ENCODE measurements around the gene ZNF331. TPM values are rescaled to one million over a fixed set of nuclear protein-coding genes. Genes with fewer than 3 reads are reported as not detected.

ZNF331 gene
- total RNA-seq, 2 experiments from 2014 or later: 34.8 to 36.4 TPM

DNA sequence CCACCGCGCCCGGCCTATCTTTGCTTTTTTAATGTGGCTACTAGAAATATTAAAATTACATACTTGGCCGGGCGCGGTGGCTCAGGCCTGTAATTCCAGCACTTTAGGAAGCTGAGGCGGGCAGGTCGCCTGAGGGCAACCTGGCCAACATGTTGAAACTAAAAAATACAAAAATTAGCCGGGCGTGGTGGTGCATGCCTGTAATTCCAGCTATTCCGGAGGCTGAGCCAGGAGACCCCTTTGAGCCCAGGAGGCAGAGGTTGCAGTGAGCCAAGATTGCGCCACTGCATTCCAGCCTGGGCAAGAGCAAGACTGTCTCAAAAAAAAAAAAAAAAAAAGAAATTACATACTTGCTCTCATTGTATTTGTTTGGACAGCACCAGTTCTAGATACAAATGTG, 59.1 kb downstream of the ZNF331 start:
- Mint-ChIP-seq H3K27me3 (no peaks in the 10 kb centered on the region), H3K36me3 (ENCODE audit: low read depth) (no peaks in the 10 kb centered on the region), H3K9me3 (no peaks in the 10 kb centered on the region), H3K4me1 (ENCODE audit: low read depth) (no peaks in the 10 kb centered on the region), H3K4me3 (no peak overlapping the region), H3K27ac (no peak overlapping the region)
- DNase-seq (no peak), ATAC-seq (no peak)
- ChIA-PET POLR2A (no interaction called here), CTCF (no interaction called here)
- no peak for TF ChIP-seq CTCF (IDR thresholded peaks at IDR 0.05)
- intact Hi-C loops (cut with micrococcal nuclease): no loop called here

GRCh38 chr19:53598361-53598760, 60.4 kb downstream of the ZNF331 start:
- intact Hi-C loops (cut with micrococcal nuclease): no loop called here
- H3K9me3 Mint-ChIP-seq: no peaks in the 10 kb centered on the region
- H3K27ac Mint-ChIP-seq: no peak overlapping the region
- H3K4me3 Mint-ChIP-seq: no peak overlapping the region
- POLR2A ChIA-PET: no interaction called here
- ATAC-seq (no peak), DNase-seq (no peak)
- H3K27me3 Mint-ChIP-seq: no peaks in the 10 kb centered on the region
- H3K4me1 Mint-ChIP-seq (ENCODE audit: low read depth): no peaks in the 10 kb centered on the region
- TF ChIP-seq CTCF (IDR thresholded peaks at IDR 0.05): no peak
- no peaks in the 10 kb centered on the region for H3K36me3 Mint-ChIP-seq (ENCODE audit: low read depth)
- CTCF ChIA-PET: no interaction called here

- intact Hi-C loops (cut with micrococcal nuclease): no loop called here
- ChIA-PET CTCF (no interaction called here), POLR2A (no interaction called here)
- Mint-ChIP-seq H3K36me3 (ENCODE audit: low read depth) (no peaks in the 10 kb centered on the region), H3K4me3 (no peak overlapping the region), H3K27me3 (no peaks in the 10 kb centered on the region), H3K4me1 (ENCODE audit: low read depth) (no peaks in the 10 kb centered on the region), H3K27ac (no peak overlapping the region), H3K9me3 (peaks cover 1% of the 10 kb centered on the region)
- no peak for DNase-seq
- no peak for TF ChIP-seq CTCF (IDR thresholded peaks at IDR 0.05)
- ATAC-seq: no peak
These were observed 62.3 kb downstream of the ZNF331 start for GRCh38 chr19:53600217-53600616.

GRCh38 chr19:53606031-53606430, 68.1 kb downstream of the ZNF331 start:
- Mint-ChIP-seq H3K27ac (no peak overlapping the region), H3K4me3 (no peak overlapping the region), H3K4me1 (ENCODE audit: low read depth) (no peaks in the 10 kb centered on the region), H3K9me3 (peaks cover 1% of the 10 kb centered on the region), H3K36me3 (ENCODE audit: low read depth) (no peaks in the 10 kb centered on the region), H3K27me3 (no peaks in the 10 kb centered on the region)
- no peak for ATAC-seq
- intact Hi-C loops (cut with micrococcal nuclease): no loop called here
- no peak for TF ChIP-seq CTCF (IDR thresholded peaks at IDR 0.05)
- POLR2A ChIA-PET: no interaction called here
- DNase-seq: no peak
- CTCF ChIA-PET: no interaction called here

DNA sequence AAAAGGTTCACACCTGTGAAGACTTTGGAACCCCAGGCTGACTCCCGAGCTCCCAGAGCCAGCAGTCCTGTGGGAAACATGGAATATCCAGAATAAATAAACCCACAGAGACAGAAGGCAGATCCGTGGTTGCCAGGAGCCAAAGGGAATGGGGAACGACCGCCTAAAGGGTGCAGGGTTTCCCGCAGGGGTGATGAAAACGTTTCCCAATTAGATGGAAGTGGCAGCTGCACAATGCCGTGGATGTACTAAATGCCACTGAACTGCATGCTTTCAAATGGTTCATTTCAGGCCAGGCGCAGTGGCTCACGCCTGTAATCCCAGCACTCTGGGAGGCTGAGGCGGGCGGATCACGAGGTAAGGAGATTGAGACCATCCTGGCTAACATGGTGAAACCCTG, 70.4 kb downstream of the ZNF331 start:
- DNase-seq (no peak), ATAC-seq (no peak)
- H3K4me1 Mint-ChIP-seq (ENCODE audit: low read depth): no peaks in the 10 kb centered on the region
- intact Hi-C loops (cut with micrococcal nuclease): no loop called here
- CTCF ChIA-PET: no interaction called here
- no peak for TF ChIP-seq CTCF (IDR thresholded peaks at IDR 0.05)
- no peaks in the 10 kb centered on the region for H3K27me3 Mint-ChIP-seq
- POLR2A ChIA-PET: no interaction called here
- H3K9me3 Mint-ChIP-seq: peaks cover 1% of the 10 kb centered on the region
- no peak overlapping the region for H3K27ac Mint-ChIP-seq
- no peak overlapping the region for H3K4me3 Mint-ChIP-seq
- no peaks in the 10 kb centered on the region for H3K36me3 Mint-ChIP-seq (ENCODE audit: low read depth)

Data from activated CD8-positive, alpha-beta T cell treated with anti-CD3 and anti-CD28 coated beads for 36 hours (primary cell).